Hematopoietic multipotent progenitor cell treated with erythropoietin and hydrocortisone succinate and interleukin-3 and kit ligand, for 17 days (in vitro differentiated cells): ENCODE results near the gene CITED2.

ENCODE experiments used
- DNase-seq: peaks from one replicate; pipeline ENCODE4 v3.0.0-alpha.2; 2015; ENCODE audit warnings: low spot score

Gene CITED2

GRCh38 chr6:139381216-139381865 is 6.9 kb upstream of the CITED2 start:
- no peak for DNase-seq

DNA sequence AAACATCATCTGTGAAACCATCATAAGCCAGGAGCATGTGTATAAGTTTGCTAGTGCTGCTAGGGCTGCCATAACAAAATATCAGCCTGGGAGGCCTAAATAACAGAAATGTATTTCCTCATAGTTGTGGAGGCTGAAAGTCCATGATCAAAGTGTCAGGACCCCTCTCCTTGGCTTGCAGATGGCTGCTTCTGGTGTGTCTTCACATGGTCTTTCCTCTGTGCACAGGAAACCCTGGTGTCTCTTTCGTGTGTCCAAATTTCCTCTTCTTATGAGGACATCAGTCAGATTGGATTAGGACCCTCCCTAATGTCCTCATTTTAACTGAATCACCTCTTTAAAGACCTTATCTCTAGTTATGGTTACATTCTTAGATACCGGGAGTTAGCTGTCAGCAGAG is 6.2 kb upstream of the CITED2 start:
- no peak for DNase-seq

DNA sequence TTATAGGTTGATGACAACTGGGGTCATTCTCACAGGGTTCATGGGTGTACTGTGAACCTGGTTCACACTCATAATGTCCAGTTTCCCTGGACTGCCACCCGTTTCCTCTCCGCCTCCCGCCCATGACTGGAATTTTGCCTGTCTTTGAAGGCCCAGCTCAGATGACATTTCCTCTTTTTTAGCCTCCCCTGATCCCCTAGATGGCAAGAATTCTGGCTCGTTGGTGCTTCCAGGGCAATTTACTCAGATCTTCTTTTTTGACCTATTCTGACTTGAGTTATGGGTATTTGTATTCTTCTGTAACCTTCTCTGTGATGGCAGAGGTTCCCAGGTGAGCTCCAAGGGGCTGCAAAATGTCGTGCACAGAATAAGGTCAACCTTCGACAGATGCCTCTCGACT is 5.7 kb upstream of the CITED2 start:
- no peak for DNase-seq

GRCh38 chr6:139378882-139379341 is 4.5 kb upstream of the CITED2 start:
- DNase-seq: peak; percentile 54

DNA sequence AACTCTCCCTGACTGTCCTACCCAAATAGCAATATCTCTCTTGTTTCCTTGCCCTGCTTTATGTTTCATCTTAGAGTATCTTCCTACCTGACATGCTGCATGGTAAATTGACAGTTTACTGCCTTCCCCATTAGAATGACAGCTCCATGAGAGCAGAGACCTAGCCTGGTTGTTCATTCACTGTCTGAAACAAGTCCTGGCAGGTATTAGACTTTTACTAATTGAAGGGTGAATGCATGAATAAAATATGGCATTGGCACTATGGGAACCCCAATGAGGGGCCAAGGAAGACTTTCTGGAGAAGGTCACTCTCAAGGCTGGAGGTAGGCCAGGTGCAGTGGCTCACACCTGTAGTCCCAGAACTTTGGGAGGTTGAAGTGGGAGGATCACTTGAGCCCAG is 3.8 kb upstream of the CITED2 start:
- DNase-seq: no peak

DNA sequence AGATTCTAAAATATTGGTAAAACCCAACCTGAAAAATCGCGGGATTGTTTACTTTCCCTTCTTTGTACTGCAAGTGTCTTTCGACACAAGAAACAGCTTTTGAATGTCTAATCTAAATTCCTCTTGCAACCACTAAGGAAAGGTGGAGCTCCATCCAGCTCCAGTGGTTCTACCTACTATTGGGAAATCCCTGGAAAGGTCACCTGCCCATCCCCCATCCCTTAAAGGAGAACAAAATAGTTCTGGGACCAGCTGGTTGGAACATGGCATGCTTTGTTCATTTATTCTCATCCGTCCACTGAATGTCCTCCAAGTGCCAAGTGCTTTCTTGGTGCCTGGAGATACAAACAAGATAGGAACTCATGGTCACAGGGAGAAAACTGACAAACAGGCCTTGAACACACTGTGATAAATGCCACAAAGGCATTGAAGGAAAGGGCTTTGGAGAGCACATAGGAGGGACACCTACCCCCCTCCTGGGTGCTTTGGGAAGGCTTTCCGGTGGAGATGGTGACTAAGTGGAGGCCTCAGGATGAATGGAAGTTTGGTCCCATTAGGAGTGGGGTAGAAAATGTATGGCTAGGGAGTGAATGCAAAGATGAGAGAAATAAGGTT is 2.3 kb upstream of the CITED2 start:
- DNase-seq: peak; percentile 72

GRCh38 chr6:139376017-139376330 is 1.5 kb upstream of the CITED2 start:
- no peak for DNase-seq

GRCh38 chr6:139375226-139376016 is 973 bp upstream of the CITED2 start:
- peak; percentile 94 for DNase-seq

DNA sequence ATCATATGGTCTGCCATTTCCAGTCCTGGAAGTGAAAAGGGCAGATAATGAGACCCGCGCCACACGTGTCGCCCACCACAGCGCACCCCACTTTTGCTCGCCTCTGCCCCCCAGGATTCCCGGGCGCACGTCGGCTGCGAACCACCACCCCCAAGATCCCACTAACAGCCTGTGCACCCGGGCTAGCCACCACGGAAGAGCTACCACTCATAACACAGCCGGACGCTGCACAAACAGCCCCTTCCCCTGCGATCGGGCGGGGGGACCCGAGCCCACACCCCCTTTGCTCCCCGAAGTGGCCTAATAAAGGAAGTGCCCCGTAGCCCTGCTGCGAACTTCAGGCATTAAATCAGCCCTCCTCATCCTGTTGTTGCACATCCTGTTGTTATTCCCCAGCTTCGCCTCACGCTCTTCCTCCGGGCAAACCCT is 506 bp downstream of the CITED2 start:
- no peak for DNase-seq

GRCh38 chr6:139373154-139373927 is 1.1 kb downstream of the CITED2 start:
- DNase-seq: peak; percentile 82

- peak; percentile 65 for DNase-seq
Measured at GRCh38 chr6:139372326-139373153, 1.9 kb downstream of the CITED2 start.

- DNase-seq: peak; percentile 60
Measured at GRCh38 chr6:139371421-139372203, 2.8 kb downstream of the CITED2 start.

DNA sequence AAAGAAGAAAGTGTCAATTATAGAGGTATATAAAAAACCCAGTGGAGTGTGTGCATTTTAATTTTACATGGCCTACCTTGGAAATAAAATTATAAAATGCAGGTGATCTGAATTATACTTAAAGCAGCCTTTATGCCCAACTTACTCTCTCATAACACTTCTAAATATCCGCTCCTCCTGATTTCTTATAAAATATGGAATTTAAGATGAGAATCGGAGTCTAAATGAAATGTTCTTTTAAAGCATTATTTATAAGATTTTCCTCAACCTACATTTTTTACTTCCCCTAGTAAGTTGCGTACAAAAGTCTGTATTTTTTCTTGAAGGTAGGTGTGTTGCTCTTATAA is 3.5 kb downstream of the CITED2 start:
- DNase-seq: peak; percentile 48

DNA sequence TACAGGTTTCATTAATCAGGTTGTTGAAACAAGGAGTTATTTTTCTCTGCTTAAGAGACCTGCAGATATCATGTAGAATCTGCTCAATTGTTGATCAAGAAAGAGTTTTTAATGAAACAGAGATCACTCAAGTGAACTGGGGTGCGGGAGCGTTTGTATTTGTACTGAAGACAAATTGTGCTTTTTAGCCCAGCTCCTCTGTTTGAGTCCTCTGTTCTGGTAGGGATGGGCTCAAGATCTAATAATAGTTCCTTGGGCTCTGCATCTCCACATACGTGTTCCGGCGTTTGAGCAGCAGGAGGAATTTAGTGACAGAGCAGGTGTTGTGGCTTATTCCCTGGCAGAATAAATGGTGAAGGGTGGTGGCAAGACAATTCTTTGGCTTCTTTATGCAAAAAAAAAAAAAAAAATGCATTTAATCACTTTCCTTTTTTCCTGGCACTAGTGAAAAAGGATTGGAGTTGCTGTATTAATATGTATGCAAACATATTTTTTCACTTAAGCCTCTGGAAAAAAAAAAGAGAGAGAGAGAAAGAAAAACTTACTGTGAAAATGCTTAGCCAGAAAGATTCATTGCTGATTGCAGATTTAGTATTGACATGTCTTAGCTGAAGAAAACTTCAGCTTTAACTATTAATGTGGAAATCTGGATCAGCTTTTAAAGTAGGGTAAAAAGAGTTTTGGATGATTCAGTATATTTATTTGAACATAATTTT is 4.0 kb downstream of the CITED2 start:
- peak; percentile 64 for DNase-seq

GRCh38 chr6:139369568-139370282 is 4.7 kb downstream of the CITED2 start:
- peak; percentile 80 for DNase-seq

- no peak for DNase-seq
Measured at GRCh38 chr6:139369068-139369467, 5.4 kb downstream of the CITED2 start.

DNA sequence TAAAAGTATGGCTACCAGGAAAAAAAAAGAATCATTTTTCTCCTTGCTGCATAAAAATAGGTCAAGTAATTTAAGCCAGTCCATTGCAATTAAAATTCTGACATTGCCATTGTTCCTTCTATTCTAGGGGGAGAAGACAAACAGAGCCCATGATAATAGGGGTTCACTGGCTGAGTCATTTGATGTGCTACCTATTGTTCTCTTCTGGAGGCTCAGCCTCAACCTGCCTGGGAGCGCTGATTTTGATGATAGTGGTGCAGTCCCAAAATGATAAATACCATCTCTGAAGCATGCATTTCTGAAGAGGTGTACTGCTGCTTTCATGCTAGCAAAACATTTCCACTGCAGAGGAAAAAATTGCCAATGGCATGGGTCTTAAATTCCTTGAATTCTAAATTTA is 5.8 kb downstream of the CITED2 start:
- no peak for DNase-seq

- peak; percentile 25 for DNase-seq
Measured at GRCh38 chr6:139367810-139368351, 6.6 kb downstream of the CITED2 start.

- no peak for DNase-seq
Measured at GRCh38 chr6:139364982-139365379, 9.5 kb downstream of the CITED2 start.
